MM.1S (cell line): ENCODE results near the gene FRAS1.

Source experiments
- CTCF ChIP-seq: fragments of 300-600 bp; sonication (generic); IDR thresholded peaks from 2 replicates; pipeline ENCODE4 v1.5.1; 2016; ENCODE audit warnings: antibody characterized with exemption, low read length, mixed read lengths
- EZH2 ChIP-seq: fragments of 300-600 bp; sonication (generic); optimal IDR thresholded peaks from 2 replicates; pipeline ENCODE3; 2017; ENCODE audit warnings: low read depth, mild to moderate bottlenecking, antibody characterized with exemption, low read length, mixed read lengths
- EZH2phosphoT487 ChIP-seq: fragments of 300-600 bp; sonication (generic); IDR thresholded peaks from 2 replicates; pipeline ENCODE4 v1.6.1; 2018; ENCODE audit warnings: antibody characterized with exemption, low read length

DNA sequence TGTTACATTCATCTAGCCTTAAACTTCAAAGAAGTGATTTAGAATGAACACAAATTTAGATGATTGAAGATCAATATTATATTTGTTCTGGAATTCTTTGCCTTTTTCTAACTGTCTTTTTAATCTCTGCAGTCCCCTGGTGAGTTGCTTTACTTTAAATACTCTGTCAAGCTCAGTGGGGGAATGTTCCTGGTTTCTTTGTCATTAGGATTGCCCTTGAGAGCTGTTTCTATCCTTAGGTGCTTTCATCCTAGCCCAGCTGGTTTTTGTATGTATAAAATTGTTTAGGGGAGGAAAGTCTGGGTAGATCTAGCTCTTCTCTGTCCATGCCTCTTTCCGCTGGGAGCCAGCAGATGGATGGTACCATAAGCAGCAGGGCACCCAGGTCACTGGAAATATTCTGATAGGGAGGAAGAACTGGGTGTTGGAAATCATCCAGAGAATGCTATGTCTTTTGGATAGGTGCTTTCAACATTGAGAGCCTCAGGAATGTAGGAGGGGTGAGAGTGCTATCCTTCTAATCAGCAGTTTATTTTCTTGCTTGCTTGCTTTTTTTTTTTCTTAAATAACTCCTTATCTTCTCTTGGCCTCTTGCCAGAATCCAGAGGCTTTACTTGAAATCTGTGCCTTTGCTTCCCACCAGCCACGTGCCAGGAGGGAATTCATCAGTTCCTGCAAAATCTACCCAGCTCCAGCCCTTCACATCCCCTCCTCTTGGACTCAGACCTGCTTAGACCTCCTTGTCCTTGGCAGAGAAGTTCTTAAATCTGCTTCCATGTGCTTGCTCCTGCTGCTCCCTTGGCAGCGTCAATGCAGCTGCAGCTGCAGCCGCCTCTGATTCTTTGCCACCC is 279.2 kb downstream of the FRAS1 start:
- TF ChIP-seq CTCF: no peak
- no peak for TF ChIP-seq EZH2
- TF ChIP-seq EZH2phosphoT487: no peak
